Kidney epithelial cell (primary cell): ENCODE data around the gene PALM3. TPM values are rescaled to one million over a fixed set of nuclear protein-coding genes. Genes with fewer than 3 reads are reported as not detected.

Source experiments
- DNase-seq: peaks from one replicate; pipeline ENCODE4 v3.0.0-alpha.2; 2010; ENCODE audit warnings: low read depth
- H3K27me3 ChIP-seq: 2 replicates; pipeline ENCODE4 v1.6.0; 2011; ENCODE audit warnings: low read length; ENCODE audit not compliant: control insufficient read depth, insufficient read depth
- H3K36me3 ChIP-seq: 2 replicates; pipeline ENCODE4 v1.5.1; 2011; ENCODE audit warnings: low read length; ENCODE audit not compliant: control insufficient read depth, insufficient read depth
- H3K4me3 ChIP-seq: 2 replicates; pipeline ENCODE4 v1.5.1; 2011; ENCODE audit warnings: low read depth, mild to moderate bottlenecking, control low read depth, low read length
- total RNA-seq: library from RNA; depleted of rRNA; stranded (reverse); fragments of >200 nt; gene quantifications from 2 replicates; pipeline ENCODE4 v1.2.3, GENCODE V29; 2015
- TF ChIP-seq, protein P1 (sequence below): IDR thresholded peaks from 2 replicates; pipeline ENCODE4 v1.5.1; 2011; ENCODE audit warnings: mild to moderate bottlenecking, moderate library complexity, low read length, control low read depth, inconsistent platforms; ENCODE audit not compliant: insufficient read depth, poor library complexity, severe bottlenecking

The PALM3 gene
- total RNA-seq, 1 donor from 2014 or later: not detected

DNA sequence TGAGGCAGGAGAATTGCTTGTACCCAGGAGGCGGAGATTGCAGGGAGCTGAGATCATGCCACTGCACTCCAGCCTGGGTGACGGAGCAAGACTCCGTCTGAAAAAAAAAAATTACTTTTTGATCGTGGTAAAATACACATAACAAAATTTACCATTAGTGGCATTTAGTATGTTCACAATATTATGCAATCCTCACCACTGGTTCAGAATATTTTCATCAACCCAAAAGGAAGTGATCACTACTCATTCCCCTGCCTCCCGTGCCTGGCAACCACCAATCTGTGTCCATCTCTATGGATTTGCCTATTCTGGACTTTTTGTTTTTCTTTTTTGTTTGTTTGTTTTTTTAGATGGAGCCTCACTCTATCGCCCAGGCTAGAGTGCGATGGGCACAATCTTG, 1.2 kb upstream of the PALM3 start:
- TF ChIP-seq, protein P1, sequence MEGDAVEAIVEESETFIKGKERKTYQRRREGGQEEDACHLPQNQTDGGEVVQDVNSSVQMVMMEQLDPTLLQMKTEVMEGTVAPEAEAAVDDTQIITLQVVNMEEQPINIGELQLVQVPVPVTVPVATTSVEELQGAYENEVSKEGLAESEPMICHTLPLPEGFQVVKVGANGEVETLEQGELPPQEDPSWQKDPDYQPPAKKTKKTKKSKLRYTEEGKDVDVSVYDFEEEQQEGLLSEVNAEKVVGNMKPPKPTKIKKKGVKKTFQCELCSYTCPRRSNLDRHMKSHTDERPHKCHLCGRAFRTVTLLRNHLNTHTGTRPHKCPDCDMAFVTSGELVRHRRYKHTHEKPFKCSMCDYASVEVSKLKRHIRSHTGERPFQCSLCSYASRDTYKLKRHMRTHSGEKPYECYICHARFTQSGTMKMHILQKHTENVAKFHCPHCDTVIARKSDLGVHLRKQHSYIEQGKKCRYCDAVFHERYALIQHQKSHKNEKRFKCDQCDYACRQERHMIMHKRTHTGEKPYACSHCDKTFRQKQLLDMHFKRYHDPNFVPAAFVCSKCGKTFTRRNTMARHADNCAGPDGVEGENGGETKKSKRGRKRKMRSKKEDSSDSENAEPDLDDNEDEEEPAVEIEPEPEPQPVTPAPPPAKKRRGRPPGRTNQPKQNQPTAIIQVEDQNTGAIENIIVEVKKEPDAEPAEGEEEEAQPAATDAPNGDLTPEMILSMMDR: no peak
- no peak overlapping the region for H3K4me3 ChIP-seq
- H3K27me3 ChIP-seq: peaks cover 22% of the 10 kb centered on the region
- no peaks in the 10 kb centered on the region for H3K36me3 ChIP-seq
- no peak for DNase-seq

DNA sequence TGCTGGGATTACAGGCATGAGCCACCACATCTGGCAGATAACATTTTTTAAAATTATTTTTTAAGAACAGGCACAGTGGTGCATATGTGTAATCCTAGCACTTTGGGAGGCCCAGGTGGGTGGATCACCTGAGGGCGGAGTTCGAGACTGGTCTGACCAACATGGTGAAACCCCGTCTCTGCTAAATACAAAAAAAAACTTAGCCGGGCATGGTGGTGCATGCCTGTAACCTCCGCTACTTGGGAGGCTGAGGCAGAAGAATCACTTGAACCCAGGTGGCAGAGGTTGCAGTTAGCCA, 631 bp upstream of the PALM3 start:
- H3K36me3 ChIP-seq: no peaks in the 10 kb centered on the region
- TF ChIP-seq, protein P1: no peak
- DNase-seq: no peak

DNA sequence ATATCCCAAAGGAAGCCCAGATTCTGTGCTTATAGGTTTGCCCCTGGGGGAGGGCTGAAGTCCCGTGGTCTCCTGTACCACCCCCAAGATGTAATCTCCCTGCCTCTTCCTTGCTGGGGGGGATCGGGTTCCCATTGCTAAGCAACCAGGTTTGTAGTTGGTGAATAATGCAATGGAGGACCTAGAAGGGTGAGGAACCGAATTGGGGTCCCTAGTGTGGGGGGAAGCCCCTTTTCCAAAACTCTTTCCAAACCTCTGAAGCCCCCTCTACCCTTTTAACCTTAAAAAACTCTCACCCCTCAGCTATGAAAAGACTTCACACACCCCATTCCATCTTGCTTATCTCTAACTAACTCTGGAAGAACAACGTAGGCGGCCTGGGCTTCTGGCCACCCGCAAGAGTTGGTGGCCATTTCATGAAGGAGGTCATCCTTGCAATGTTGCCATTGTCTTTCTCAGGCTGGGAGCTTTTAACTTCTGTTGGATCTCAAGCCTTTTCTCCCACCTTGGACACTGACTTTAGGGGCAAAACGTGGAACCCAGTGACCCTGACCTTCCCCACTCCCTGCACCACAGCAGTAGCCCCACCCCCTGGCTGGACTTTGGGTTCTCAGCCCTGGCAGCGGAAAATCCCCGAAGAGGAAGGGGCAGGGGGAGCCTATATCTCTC, 661 bp downstream of the PALM3 start:
- TF ChIP-seq, protein P1: no peak
- no peak for DNase-seq
- peaks cover 24% of the 10 kb centered on the region for H3K27me3 ChIP-seq
- H3K36me3 ChIP-seq: no peaks in the 10 kb centered on the region
- peak overlapping the region; percentile 1 for H3K4me3 ChIP-seq

More for the DNA sequence above, 631 bp upstream of the PALM3 start:
- no peak overlapping the region for H3K4me3 ChIP-seq
- H3K27me3 ChIP-seq: peaks cover 24% of the 10 kb centered on the region

DNA sequence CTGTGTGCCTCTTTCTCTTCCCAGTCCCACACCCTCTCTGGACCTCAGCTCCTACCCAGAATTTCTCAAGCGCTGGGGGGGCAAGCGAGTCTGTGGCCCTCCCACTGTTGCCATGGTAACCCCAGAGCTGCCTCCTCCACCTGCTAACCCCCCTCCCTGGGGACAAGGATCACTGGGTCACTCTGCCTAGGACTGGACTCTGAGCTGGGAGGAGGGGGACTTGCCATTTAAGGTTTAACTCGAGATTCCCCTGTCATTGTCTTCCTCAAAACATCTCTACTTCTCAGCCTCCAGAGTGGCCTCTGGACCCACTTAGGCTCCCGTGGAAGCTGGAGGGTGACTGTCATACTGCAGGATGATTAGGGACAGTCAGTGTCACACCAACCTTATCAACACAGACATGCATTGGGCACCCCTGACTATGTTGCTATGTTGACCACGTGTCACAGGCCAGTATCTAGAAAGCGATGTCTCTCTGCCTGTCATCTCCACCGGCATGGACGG, 2.2 kb downstream of the PALM3 start:
- TF ChIP-seq, protein P1: no peak
- Histone ChIP-seq H3K36me3 (no peaks in the 10 kb centered on the region), H3K27me3 (peaks cover 26% of the 10 kb centered on the region), H3K4me3 (no peak overlapping the region)
- DNase-seq: no peak

DNA sequence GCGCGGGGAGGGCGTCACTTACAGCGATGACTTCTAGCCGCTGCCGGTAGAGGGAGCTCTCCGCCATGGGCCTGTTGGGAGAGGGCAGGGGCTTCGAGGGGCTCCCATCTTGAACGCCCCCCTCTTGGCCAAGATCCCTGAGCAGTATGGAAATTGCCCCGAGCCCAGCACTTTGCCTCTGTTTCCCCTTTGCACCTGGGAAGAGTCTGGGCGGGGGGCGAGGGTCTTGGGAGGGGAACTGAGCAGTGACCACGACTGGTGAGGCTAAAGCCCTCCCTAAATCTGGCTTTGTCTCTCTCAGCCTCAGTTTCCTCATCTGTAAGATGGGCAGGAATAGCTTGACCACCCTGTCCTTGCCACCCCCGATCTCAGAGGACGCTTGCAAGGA, 2.8 kb downstream of the PALM3 start:
- DNase-seq: no peak
- no peak overlapping the region for H3K4me3 ChIP-seq
- TF ChIP-seq, protein P1: peak; percentile 88
- H3K27me3 ChIP-seq: peaks cover 26% of the 10 kb centered on the region
- H3K36me3 ChIP-seq: no peaks in the 10 kb centered on the region
